Tibial artery (tissue), 4 donors: ENCODE measurements around the gene NEIL1.
"Not testable (repeated sequence)": the region's sequence is repeated elsewhere in the genome, so short reads cannot be mapped to it uniquely, and the experiment has no call there.

ENCODE experiments used
- DNase-seq, 2 donors: peaks; one replicate each; pipeline ENCODE4 v3.0.0-alpha.2; 2019
- H3K27ac ChIP-seq, 2 donors: fragments of 200-600 bp; sonication (generic) in 1 of 2; 1 replicate in 1 of 2; 2 replicates in 1 of 2; pipeline ENCODE4 v1.5.1; 2018 to 2019; ENCODE audit warnings: mild to moderate bottlenecking in 1 of 2
- H3K27me3 ChIP-seq, 2 donors: fragments of 200-600 bp; sonication (generic) in 1 of 2; one replicate each; pipeline versions ENCODE4 v1.5.1 to v1.6.0; 2016 to 2019
- H3K36me3 ChIP-seq, 3 donors: fragments of 200-600 bp; sonication (generic) in 2 of 3; one replicate each; pipeline ENCODE4 v1.5.1; 2016 to 2019; ENCODE audit warnings: mild to moderate bottlenecking in 2 of 3
- H3K4me1 ChIP-seq, 4 donors: fragments of 200-600 bp; sonication (generic) in 2 of 4; 1 replicate in 3 of 4; 2 replicates in 1 of 4; pipeline ENCODE4 v1.5.1; 2016 to 2019
- H3K4me3 ChIP-seq, 2 donors: fragments of 200-600 bp; sonication (generic) in 1 of 2; 1 replicate in 1 of 2; 2 replicates in 1 of 2; pipeline ENCODE4 v1.5.1; 2018 to 2019; ENCODE audit warnings: mild to moderate bottlenecking in 2 of 2
- H3K9me3 ChIP-seq, 3 donors: fragments of 200-600 bp; sonication (generic) in 1 of 3; one replicate each; pipeline ENCODE4 v1.5.1; 2016 to 2019
- intact Hi-C: fragments of 100-400 bp; cut with DNase I; formaldehyde crosslinking; loops from one replicate; pipeline ENCODE4 v1.15.0; 2023; ENCODE audit warnings: low total_unique reads
- TF ChIP-seq, protein P1 (sequence below), 2 experiments: fragments of 200-600 bp in 1 of 2; fragments of 450-650 bp in 1 of 2; IDR thresholded peaks; one replicate each; pipeline ENCODE4 v1.5.1; 2017 to 2019; ENCODE audit warnings: antibody characterized with exemption in 2 of 2, mild to moderate bottlenecking in 1 of 2, moderate library complexity in 1 of 2

Gene NEIL1

DNA sequence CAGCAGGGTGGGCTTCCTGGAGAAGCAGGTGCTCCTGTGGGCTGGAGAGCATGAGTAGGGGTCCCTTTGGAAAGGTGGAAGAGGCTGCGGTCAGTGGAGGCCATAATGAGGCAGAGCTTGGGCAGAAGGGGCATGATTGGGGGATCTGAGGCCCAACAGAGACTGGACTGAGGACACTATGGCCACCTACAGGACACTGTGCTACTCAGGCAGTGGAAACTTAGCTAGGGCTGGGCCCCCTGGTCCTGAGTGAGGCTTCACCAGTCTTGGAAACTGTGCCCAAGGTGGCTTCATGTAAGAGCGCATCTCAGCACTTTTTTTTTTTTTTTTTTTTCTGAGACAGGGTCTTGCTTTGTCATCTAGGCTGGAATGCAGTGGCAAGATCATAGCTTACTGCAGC, 17.3 kb upstream of the NEIL1 start:
- no peak overlapping the region for H3K4me3 ChIP-seq
- no peak for DNase-seq
- no peak overlapping the region for H3K27ac ChIP-seq
- no peaks in the 10 kb centered on the region for H3K9me3 ChIP-seq
- TF ChIP-seq, protein P1, sequence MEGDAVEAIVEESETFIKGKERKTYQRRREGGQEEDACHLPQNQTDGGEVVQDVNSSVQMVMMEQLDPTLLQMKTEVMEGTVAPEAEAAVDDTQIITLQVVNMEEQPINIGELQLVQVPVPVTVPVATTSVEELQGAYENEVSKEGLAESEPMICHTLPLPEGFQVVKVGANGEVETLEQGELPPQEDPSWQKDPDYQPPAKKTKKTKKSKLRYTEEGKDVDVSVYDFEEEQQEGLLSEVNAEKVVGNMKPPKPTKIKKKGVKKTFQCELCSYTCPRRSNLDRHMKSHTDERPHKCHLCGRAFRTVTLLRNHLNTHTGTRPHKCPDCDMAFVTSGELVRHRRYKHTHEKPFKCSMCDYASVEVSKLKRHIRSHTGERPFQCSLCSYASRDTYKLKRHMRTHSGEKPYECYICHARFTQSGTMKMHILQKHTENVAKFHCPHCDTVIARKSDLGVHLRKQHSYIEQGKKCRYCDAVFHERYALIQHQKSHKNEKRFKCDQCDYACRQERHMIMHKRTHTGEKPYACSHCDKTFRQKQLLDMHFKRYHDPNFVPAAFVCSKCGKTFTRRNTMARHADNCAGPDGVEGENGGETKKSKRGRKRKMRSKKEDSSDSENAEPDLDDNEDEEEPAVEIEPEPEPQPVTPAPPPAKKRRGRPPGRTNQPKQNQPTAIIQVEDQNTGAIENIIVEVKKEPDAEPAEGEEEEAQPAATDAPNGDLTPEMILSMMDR (IDR thresholded peaks at IDR 0.05) = no peak
- intact Hi-C loops = no loop called here
- no peaks in the 10 kb centered on the region for H3K4me1 ChIP-seq
- no peaks in the 10 kb centered on the region for H3K27me3 ChIP-seq
- no peaks in the 10 kb centered on the region for H3K36me3 ChIP-seq

DNA sequence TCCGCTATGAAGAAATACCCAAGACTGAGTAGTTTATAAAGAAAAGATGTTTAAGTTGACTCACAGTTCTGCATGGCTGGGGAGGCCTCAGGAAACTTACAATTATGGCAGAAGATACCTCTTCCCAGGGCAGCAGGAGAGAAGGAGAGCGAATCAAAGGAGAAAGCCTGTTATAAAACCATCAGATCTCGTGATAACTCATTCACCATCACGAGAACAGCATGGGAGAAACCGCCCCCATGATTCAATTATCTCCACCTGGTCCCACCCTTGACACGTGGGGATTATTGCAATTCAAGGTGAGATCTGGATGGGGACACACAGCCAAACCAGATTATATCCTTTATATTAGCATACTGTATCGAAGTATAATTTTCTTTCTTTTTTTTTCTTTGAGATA, 14.7 kb upstream of the NEIL1 start:
- H3K36me3 ChIP-seq, H3K9me3 ChIP-seq, H3K27me3 ChIP-seq, H3K27ac ChIP-seq, H3K4me3 ChIP-seq, intact Hi-C loops, DNase-seq: not testable (repeated sequence)
- peaks cover 0 to 10% (median 9%) of the 10 kb centered on the region in 4 donors for H3K4me1 ChIP-seq

DNA sequence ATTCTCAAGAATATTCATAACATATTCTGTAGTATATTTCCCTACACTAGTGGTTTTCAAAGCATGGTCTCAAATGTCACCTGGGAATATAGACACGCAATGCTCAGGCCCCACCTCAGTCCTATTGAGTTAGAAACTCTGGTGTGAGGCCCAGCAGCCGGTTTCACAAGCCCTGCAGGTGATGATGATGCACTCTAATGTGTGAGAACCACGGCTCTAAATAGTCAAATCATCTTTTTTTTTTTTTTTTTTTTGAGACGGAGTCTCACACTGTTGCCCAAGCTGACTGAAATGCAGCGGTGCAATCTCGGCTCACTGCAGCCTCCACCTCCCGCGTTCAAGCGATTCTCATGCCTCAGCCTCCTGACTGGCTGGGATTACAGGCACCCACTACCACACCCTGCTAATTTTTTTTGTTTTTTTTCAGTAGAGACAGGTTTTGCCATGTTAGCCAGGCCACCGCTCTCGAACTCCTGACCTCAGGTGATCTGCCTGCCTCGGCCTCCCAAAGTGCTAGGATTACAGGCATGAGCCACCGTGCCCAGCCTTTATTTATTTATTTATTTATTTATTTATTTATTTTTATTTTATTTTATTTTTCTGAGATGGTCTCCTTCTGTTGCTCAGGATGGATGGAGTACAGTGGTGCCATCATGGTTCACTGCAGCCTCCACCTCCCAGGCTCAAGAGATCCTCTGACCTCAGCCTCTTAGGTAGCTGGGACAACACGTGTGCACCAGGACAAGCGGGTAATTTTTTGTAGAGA, 13.0 kb upstream of the NEIL1 start:
- intact Hi-C loops = not testable (repeated sequence)

DNA sequence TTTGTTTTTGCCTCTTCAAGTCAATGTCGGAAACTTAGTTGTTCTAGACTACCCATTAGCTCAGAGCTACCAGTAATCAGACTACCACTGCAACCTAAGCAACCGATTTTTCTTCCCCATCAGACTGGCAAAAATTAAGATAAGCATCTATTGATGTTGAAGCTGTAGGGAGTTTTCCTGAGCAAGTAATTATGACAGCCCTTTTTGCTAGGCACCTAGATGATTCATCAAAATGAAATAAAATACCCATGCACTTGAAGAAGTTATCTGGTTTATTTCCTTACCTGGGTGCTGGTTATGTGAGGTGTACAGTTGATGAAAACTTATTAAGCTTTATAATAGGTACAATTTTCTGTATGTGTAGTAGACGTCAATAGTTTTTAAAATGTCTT, 11.5 kb upstream of the NEIL1 start:
- intact Hi-C loops = no loop called here
- peak overlapping the region; percentile 55 to 76 for H3K27ac ChIP-seq
- peaks cover 0 to 20% (median 0%) of the 10 kb centered on the region in 3 donors for H3K36me3 ChIP-seq
- peak overlapping the region; percentile 63 to 74 for H3K4me3 ChIP-seq
- H3K27me3 ChIP-seq = no peaks in the 10 kb centered on the region
- no peaks in the 10 kb centered on the region for H3K9me3 ChIP-seq
- peaks cover 0 to 12% (median 9%) of the 10 kb centered on the region in 4 donors for H3K4me1 ChIP-seq
- TF ChIP-seq, protein P1 (IDR thresholded peaks at IDR 0.05) = no peak
- no peak for DNase-seq

More for the DNA sequence above, 13.0 kb upstream of the NEIL1 start:
- H3K36me3 ChIP-seq, H3K9me3 ChIP-seq, DNase-seq, H3K27me3 ChIP-seq, H3K4me3 ChIP-seq, H3K27ac ChIP-seq: not testable (repeated sequence)
- H3K4me1 ChIP-seq = peaks cover 0 to 12% (median 9%) of the 10 kb centered on the region in 4 donors

DNA sequence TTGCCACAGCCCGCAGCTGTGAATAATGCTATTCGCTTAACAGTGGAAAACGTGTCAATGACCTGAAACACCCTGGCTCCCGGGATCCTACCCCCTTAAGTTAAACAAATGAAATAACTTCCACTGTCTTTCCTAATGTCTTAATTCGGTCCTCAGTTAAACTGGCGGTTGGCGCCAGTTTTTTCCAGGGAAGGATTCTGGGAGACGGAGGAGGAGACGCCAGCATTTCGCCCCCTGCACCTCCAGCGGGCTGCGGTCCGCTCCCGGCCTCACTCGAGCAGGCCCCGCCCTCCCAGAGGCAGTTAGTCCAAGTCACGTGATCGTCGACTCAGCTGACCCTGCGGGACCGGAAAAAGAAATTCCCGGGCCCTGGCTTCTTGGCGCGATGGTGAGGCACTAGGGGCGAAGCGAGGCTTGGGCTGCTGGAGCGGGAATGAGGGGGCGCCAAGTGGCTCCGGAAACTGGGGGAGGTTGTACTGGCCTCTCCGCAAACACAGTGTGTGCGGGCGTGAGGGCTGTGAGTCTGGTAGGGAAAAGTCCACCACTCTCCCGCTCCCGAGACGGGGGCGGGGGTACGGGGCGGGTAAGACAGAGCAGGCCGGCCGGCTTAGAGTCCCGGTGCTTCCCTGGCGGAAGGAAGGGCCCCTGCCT, 11.0 kb upstream of the NEIL1 start, which contains the start of gene COMMD4:
Gene COMMD4 (plus strand): TSS at position 359 of the 651 bp plus-strand sequence. CDS start 27 bp downstream, at position 386.
- TF ChIP-seq, protein P1 (IDR thresholded peaks at IDR 0.05) = no peak
- intact Hi-C loops = no loop called here
- no peaks in the 10 kb centered on the region for H3K9me3 ChIP-seq
- peaks cover 0 to 24% (median 0%) of the 10 kb centered on the region in 3 donors for H3K36me3 ChIP-seq
- DNase-seq = peak; percentile 97
- H3K27ac ChIP-seq = peak within 1 kb of the TSS; percentile 55 to 76
- H3K4me1 ChIP-seq = peaks cover 0 to 12% (median 9%) of the 10 kb centered on the region in 4 donors
- H3K4me3 ChIP-seq = peak within 1 kb of the TSS; percentile 63 to 74
- H3K27me3 ChIP-seq = no peaks in the 10 kb centered on the region

DNA sequence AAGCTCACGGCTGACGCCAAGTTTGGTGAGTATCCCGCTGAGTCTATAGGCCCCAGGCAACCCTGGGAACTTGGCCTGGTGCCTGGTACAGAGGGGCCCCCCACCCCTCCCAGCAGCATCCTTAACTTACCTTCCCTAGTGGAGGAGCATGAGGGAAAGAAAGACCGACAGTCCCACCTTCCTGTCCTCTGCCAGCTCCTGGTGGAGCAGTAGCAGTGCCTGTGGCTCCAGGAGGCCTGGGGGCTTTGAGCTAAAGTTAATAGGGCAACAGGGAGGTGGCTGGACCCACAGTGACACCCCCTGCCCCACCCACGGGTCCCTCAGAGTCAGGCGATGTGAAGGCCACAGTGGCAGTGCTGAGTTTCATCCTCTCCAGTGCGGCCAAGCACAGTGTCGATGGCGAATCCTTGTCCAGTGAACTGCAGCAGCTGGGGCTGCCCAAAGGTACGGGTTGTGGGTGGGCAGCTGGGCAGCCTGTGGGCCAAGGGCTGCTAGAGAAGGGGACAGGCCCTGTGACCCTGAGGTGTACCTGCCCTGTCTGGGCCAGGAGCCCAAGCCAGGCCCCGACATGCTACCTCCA, 8.1 kb upstream of the NEIL1 start:
- intact Hi-C loops = no loop called here
- TF ChIP-seq, protein P1 (IDR thresholded peaks at IDR 0.05) = no peak
- H3K27me3 ChIP-seq = no peaks in the 10 kb centered on the region
- no peaks in the 10 kb centered on the region for H3K9me3 ChIP-seq
- H3K36me3 ChIP-seq = peaks cover 0 to 30% (median 0%) of the 10 kb centered on the region in 3 donors
- peaks cover 0 to 12% (median 9%) of the 10 kb centered on the region in 4 donors for H3K4me1 ChIP-seq
- DNase-seq = no peak
- H3K4me3 ChIP-seq = no peak overlapping the region
- H3K27ac ChIP-seq = no peak overlapping the region
